IPS-NIHi11 (cell line): ENCODE measurements around the gene FASTKD3.

ENCODE experiments used
- DNase-seq: peaks from one replicate; pipeline ENCODE4 v3.0.0; 2012; ENCODE audit warnings: mixed read lengths, low spot score

The FASTKD3 gene

DNA sequence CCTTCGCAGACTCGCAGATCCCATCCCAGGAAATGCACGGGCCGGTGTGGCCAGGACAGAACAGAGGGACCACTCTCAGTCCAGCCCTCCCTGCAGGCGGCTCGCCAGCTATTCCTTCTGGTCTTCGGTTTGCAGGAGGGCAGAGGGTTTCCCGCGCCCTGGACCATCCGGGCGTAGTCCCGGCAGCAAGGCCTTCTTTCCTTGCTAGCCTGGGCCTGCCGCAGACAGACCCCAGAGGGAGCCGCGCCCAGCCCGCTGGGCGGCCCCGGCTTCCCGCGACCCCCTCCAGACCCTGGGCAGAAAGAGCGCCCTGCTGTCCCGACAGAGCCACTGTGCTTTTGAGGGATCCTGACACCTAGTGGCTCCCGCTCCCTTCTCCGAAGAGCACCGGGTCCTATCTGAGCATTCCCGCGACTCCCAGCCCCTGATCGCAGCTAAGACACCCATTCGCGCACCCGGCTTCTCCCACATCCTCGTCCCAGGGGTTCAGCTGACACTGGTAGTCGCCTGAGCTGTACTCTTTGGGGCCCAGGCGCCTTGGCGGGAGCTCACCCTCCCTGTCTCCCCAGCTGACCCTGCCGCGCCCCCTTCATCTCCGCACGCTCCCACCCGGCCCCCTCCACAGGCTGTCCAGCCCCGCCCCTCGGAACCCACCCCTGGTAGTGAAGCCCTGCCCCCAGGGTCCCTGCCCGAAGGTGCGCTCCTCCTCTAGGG is 19.0 kb downstream of the FASTKD3 start:
- peak; percentile 56 for DNase-seq

GRCh38 chr5:7848296-7848695 is 20.5 kb downstream of the FASTKD3 start:
- no peak for DNase-seq

GRCh38 chr5:7846327-7846726 is 22.5 kb downstream of the FASTKD3 start:
- no peak for DNase-seq

DNA sequence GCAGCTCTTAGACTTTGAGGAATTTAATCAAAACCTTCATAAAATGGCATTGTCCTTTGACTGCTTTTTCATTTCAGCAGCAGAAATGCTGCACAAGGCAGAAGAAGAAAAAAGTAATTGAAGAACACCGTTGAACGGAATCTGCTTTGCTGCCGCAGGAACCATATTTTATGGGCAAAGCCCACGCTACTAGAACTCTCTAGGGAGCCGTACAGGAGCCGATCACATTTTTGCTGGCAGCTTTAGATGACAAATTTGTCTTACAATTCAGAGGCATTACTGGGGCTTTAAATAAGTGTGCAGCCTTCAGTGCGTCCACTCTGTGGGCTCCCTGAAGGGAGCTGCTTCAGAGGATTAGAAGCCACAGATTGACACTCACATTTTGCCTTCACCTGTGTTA is 23.3 kb downstream of the FASTKD3 start:
- no peak for DNase-seq

GRCh38 chr5:7844901-7845300 is 23.9 kb downstream of the FASTKD3 start:
- DNase-seq = no peak

DNA sequence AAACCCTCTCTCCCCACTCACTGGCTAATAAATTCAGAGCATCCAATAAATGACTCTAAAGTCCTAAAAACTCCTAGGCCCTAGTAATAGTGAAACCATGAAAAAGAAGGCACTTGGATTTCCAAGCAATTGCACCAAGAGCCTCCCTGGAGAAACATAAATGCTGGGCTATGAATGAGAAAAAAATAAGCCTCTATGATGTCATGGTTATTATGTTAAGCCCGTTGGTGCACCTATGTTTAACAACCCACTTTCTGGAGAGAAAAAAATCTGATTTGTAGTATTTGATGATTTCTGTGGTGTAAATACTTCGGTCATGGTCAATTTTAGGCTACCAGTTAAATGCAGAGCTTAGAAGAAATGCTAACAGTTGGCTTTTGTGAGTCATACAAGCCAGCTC is 26.3 kb downstream of the FASTKD3 start:
- no peak for DNase-seq

DNA sequence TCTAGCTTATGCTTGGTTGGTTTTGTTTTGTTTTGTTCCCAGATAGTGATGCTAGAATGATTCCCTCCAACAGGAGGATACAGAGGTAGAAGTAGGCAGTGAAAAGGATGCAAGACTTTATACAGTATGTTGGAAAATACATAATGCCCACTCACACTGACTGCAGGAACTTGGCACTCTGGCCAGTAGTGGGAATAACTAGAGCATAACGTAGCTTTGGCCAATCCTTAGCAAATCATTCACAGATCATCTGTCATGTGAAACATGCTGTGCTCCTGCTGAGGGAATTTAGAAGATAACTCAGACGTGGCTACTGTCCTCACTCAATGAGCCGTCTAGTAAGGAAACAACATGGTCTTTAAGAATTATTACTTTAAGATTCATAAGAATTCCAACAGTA is 31.4 kb downstream of the FASTKD3 start:
- no peak for DNase-seq

- no peak for DNase-seq
Measured at GRCh38 chr5:7834982-7835381, 33.8 kb downstream of the FASTKD3 start.

DNA sequence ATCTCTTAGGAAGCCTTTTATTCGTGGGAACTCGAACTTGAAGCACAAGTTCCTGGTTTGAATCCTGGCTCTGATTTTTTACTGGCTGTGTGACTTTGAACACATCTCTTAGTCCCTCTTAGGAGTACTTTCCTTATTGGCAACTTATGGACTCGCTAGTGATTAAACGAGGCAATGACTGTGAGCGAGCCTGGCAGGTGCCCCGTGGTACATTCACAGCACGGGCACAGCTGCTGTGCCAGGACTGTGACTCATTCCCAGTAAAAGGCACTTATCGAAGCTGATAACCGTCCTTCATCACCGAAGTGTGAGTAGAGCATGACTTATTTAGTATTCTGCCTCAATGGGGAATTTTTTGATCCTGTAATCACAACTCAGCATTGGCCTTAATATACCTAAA is 40.6 kb downstream of the FASTKD3 start:
- no peak for DNase-seq

DNA sequence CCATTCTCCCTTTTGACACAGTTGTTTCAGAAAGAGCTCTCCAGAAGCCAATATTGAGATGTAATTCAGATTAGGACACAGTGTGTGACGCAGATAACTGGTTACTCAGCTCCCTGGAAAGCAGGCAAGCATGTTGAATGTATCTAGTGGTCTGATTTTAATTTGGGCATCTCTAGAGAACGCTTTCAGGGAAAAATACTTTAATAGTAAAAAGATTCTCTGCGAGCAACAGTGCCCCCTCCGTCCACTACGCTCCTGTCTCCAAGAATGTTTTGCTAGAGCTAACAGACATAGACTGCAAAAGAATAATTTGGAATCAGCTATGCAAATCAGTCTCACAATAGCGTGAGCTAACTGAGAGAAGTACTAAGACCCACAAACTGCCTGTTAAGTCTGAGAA is 41.2 kb downstream of the FASTKD3 start:
- DNase-seq = no peak

DNA sequence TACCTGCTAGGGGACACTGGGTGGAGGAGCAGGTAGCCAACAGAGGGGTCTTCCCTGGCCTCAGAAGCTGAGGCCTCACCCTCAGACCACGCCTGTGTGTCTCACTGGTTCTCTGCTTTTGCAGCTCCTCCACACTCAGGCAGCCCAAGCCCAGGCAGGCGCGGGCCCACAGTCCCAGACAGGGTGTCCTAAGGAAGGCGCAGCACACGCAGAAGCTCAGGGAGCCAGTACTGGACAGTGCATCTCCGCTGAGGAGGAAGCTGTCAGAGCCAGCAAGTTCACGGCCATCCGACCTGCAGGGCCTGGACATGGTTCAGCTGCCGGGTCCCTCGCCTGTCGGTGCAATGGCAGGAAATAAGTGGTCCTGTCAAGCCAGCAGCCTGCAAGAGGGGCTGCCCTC is 43.2 kb downstream of the FASTKD3 start:
- DNase-seq = no peak

GRCh38 chr5:7824995-7825394 is 43.8 kb downstream of the FASTKD3 start:
- DNase-seq = no peak

- no peak for DNase-seq
Measured at GRCh38 chr5:7823594-7823993, 45.2 kb downstream of the FASTKD3 start.

DNA sequence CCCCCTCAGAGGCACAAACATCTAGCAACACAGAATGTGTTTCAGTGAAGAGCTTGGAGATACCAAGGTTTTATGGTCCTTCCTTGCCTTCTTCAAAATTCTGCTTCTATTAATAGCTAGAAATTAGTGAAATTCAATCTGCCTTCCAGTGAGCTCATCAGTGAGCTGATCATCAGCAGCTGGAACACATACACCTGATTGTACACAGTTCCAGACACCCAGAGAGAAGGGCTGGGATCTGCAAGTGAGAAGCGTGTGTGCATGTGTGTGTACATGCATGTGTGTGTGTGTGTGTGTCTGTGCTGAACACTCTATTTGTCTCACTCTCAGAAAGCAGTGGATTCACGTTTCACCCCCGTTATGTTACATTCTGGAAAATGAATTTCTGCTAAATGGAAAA is 46.4 kb downstream of the FASTKD3 start:
- no peak for DNase-seq

- no peak for DNase-seq
Measured at GRCh38 chr5:7816535-7816901, 52.3 kb downstream of the FASTKD3 start.

DNA sequence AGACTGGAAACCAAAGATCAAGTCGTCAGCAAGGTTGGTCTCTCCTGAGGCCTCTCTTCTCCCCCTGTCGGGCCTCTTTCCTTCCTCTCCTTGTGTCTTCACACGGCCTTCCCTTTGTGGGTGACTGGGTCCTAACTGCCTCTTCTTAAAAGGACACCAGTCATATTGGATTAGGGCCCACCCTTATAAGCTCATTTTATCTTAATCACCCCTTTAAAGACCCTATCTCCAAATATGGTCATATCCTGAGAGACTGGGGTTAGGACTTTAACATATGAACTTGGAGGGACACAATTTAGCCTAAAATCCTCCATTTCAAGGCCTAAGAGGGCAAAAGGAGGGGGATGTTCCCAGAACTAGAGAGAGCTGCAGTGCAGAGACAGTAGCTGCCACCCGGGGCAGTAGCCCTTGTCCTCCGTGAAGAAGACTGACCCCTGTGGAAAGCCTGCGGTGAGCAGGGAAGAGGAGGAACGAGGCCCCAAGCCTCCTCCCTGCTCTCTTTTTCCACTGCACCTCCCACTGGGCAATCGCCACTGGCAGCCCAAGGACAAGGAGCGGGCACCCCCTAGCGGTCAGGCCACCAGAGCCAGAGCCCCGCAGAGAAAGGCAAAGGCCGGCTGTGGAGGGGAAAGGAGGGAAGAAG is 52.8 kb downstream of the FASTKD3 start:
- peak; percentile 90 for DNase-seq

GRCh38 chr5:7814816-7815215 is 54.0 kb downstream of the FASTKD3 start:
- DNase-seq = no peak

GRCh38 chr5:7813576-7813975 is 55.3 kb downstream of the FASTKD3 start:
- no peak for DNase-seq

- DNase-seq = no peak
Measured at GRCh38 chr5:7813007-7813406, 55.8 kb downstream of the FASTKD3 start.

GRCh38 chr5:7811715-7812114 is 57.1 kb downstream of the FASTKD3 start:
- DNase-seq = no peak
